ENCODE measurements around the gene KIRREL2.
"Not testable (repeated sequence)": the region's sequence is repeated elsewhere in the genome, so short reads cannot be mapped to it uniquely, and the experiment has no call there.

Gene KIRREL2

GRCh38 chr19:35870124-35870736 is 13.5 kb downstream of the KIRREL2 start:
- not testable (repeated sequence) for DNase-seq

GRCh38 chr19:35870798-35871197 is 14.1 kb downstream of the KIRREL2 start:
- no peak for DNase-seq

- DNase-seq, result no peak
These were observed 14.9 kb downstream of the KIRREL2 start for GRCh38 chr19:35871611-35872010.

GRCh38 chr19:35872180-35872579 is 15.5 kb downstream of the KIRREL2 start:
- no peak for DNase-seq

- no peak for DNase-seq
These were observed 17.8 kb downstream of the KIRREL2 start for GRCh38 chr19:35874392-35874930.

GRCh38 chr19:35879068-35879467 is 22.4 kb downstream of the KIRREL2 start:
- DNase-seq, result no peak

- peak in 1 of 2 experiments; percentile 14 for DNase-seq
These were observed 23.1 kb downstream of the KIRREL2 start for GRCh38 chr19:35879770-35880317.

- DNase-seq, result peak; percentile 61 to 87
These were observed 25.6 kb downstream of the KIRREL2 start for GRCh38 chr19:35882114-35882832.

- no peak for DNase-seq
These were observed 27.2 kb downstream of the KIRREL2 start for GRCh38 chr19:35883882-35884281.

- DNase-seq, result no peak
These were observed 28.6 kb downstream of the KIRREL2 start for GRCh38 chr19:35885225-35885738.

- DNase-seq, result no peak
These were observed 29.2 kb downstream of the KIRREL2 start for GRCh38 chr19:35885904-35886303.

GRCh38 chr19:35887197-35887596 is 30.5 kb downstream of the KIRREL2 start:
- DNase-seq, result no peak

- DNase-seq, result no peak
These were observed 31.7 kb downstream of the KIRREL2 start for GRCh38 chr19:35888398-35888797.

GRCh38 chr19:35889370-35890112 is 32.8 kb downstream of the KIRREL2 start:
- DNase-seq, result no peak

- DNase-seq, result no peak
These were observed 33.5 kb downstream of the KIRREL2 start for GRCh38 chr19:35890113-35890650.

GRCh38 chr19:35891819-35892218 is 35.1 kb downstream of the KIRREL2 start:
- not testable (repeated sequence) for DNase-seq

GRCh38 chr19:35894342-35894741 is 37.6 kb downstream of the KIRREL2 start:
- no peak for DNase-seq

GRCh38 chr19:35895911-35896642 is 39.4 kb downstream of the KIRREL2 start:
- no peak for DNase-seq

- DNase-seq, result no peak
These were observed 39.9 kb downstream of the KIRREL2 start for GRCh38 chr19:35896643-35897040.

GRCh38 chr19:35897706-35898451 is 41.2 kb downstream of the KIRREL2 start:
- DNase-seq, result no peak

GRCh38 chr19:35898499-35898809 is 41.7 kb downstream of the KIRREL2 start:
- DNase-seq, result no peak
